HG03378 (cell line): ENCODE measurements around the gene TEKTIP1.
"Not testable (repeated sequence)": the region's sequence is repeated elsewhere in the genome, so short reads cannot be mapped to it uniquely, and the experiment has no call there.

ENCODE experiments used
- ATAC-seq: cut with Tn5 transposase; IDR thresholded peaks from one replicate; pipeline ENCODE4 v1.9.1; 2021; ENCODE audit warnings: mild to moderate bottlenecking, moderate library complexity; ENCODE audit not compliant: unreplicated experiment

Gene TEKTIP1

GRCh38 chr19:3522421-3523360 is 16.3 kb upstream of the TEKTIP1 start:
- ATAC-seq = no peak

- ATAC-seq = no peak
Observed at GRCh38 chr19:3523361-3524077, 15.5 kb upstream of the TEKTIP1 start.

- no peak for ATAC-seq
Observed at GRCh38 chr19:3524078-3524842, 14.7 kb upstream of the TEKTIP1 start.

- ATAC-seq = no peak
Observed at GRCh38 chr19:3524904-3525451, 14.0 kb upstream of the TEKTIP1 start.

GRCh38 chr19:3526507-3527237 is 12.3 kb upstream of the TEKTIP1 start:
- no peak for ATAC-seq

- ATAC-seq = no peak
Observed at GRCh38 chr19:3527238-3527910, 11.6 kb upstream of the TEKTIP1 start.

- ATAC-seq = no peak
Observed at GRCh38 chr19:3528080-3528479, 10.9 kb upstream of the TEKTIP1 start.

GRCh38 chr19:3528539-3529211 is 10.3 kb upstream of the TEKTIP1 start:
- ATAC-seq = no peak

GRCh38 chr19:3529299-3529698 is 9.7 kb upstream of the TEKTIP1 start:
- ATAC-seq = not testable (repeated sequence)

GRCh38 chr19:3530389-3530788 is 8.6 kb upstream of the TEKTIP1 start:
- ATAC-seq = no peak

- ATAC-seq = no peak
Observed at GRCh38 chr19:3531716-3532115, 7.3 kb upstream of the TEKTIP1 start.

- ATAC-seq = no peak
Observed at GRCh38 chr19:3532154-3532786, 6.7 kb upstream of the TEKTIP1 start.

GRCh38 chr19:3533033-3533432 is 5.9 kb upstream of the TEKTIP1 start:
- ATAC-seq = no peak

- ATAC-seq = no peak
Observed at GRCh38 chr19:3533563-3534216, 5.3 kb upstream of the TEKTIP1 start.

GRCh38 chr19:3534375-3535234 is 4.4 kb upstream of the TEKTIP1 start:
- ATAC-seq = no peak

GRCh38 chr19:3535235-3535535 is 3.8 kb upstream of the TEKTIP1 start:
- no peak for ATAC-seq

- no peak for ATAC-seq
Observed at GRCh38 chr19:3535563-3535965, 3.4 kb upstream of the TEKTIP1 start.
